K562 (cell line): Measurements from ENCODE around the gene ZNF319. TPM values are rescaled to one million over a fixed set of nuclear protein-coding genes. Genes with fewer than 3 reads are reported as not detected.

ENCODE experiments used
- ARID3B ChIP-seq: fragments of 250-450 bp; sonication (Bioruptor Pico); IDR thresholded peaks from 2 replicates; pipeline ENCODE4 v1.4.0; 2020; ENCODE audit warnings: borderline replicate concordance
- BRF2 ChIP-seq: IDR thresholded peaks from 3 replicates; pipeline ENCODE4 v1.6.1; 2011; ENCODE audit warnings: borderline replicate concordance, mild to moderate bottlenecking; ENCODE audit not compliant: insufficient read length, insufficient read depth
- DDX20 ChIP-seq: fragments of 450-650 bp; IDR thresholded peaks from 2 replicates; pipeline ENCODE4 v1.6.1; 2016; ENCODE audit warnings: missing genetic modification characterization, low read depth, mild to moderate bottlenecking, missing compliant biosample characterization, moderate library complexity
- GTF2A2 ChIP-seq: IDR thresholded peaks from 2 replicates; pipeline ENCODE4 v1.6.1; 2016; ENCODE audit warnings: mild to moderate bottlenecking, missing genetic modification characterization, missing compliant biosample characterization
- GTF2F1 ChIP-seq: IDR thresholded peaks from 2 replicates; pipeline ENCODE4 v1.6.1; 2011; ENCODE audit warnings: low read depth, low read length, improper control_type of control experiment
- HNRNPLL ChIP-seq: fragments of 200-400 bp; formaldehyde crosslinking; IDR thresholded peaks from 2 replicates; pipeline ENCODE4 v1.6.1; 2017; ENCODE audit warnings: low read length, low read depth, mild to moderate bottlenecking; ENCODE audit not compliant: poor library complexity, severe bottlenecking
- MEF2D ChIP-seq: conservative IDR thresholded peaks from 2 replicates; pipeline ENCODE4 v1.6.1; 2016; ENCODE audit warnings: low read depth, missing genetic modification characterization, missing compliant biosample characterization
- MEIS2 ChIP-seq: fragments of 450-650 bp; IDR thresholded peaks from 2 replicates; pipeline ENCODE4 v1.6.1; 2014; ENCODE audit warnings: mild to moderate bottlenecking; ENCODE audit not compliant: partially characterized antibody
- NKRF ChIP-seq: fragments of 450-650 bp; IDR thresholded peaks from 2 replicates; pipeline ENCODE4 v1.6.1; 2016; ENCODE audit warnings: borderline replicate concordance
- NRF1 ChIP-seq, 2 experiments: fragments of 450-650 bp; IDR thresholded peaks in 1 of 2; conservative IDR thresholded peaks in 1 of 2; 2 replicates each; pipeline ENCODE4 v1.6.1; 2014; ENCODE audit warnings: mild to moderate bottlenecking in 2 of 2
- POU5F1 ChIP-seq: fragments of 150-350 bp; IDR thresholded peaks from 2 replicates; pipeline ENCODE4 v1.6.1; 2014; ENCODE audit warnings: borderline replicate concordance, low read length, low read depth, mild to moderate bottlenecking; ENCODE audit not compliant: partially characterized antibody
- PRPF4 ChIP-seq: fragments of 200-400 bp; formaldehyde crosslinking; IDR thresholded peaks from one replicate; pipeline ENCODE4 v1.6.1; 2017; ENCODE audit warnings: low read length, low read depth, mild to moderate bottlenecking; ENCODE audit not compliant: insufficient read depth, poor library complexity, severe bottlenecking
- PTRF ChIP-seq: fragments of 450-650 bp; IDR thresholded peaks from 2 replicates; pipeline ENCODE4 v1.6.1; 2016; ENCODE audit warnings: mild to moderate bottlenecking, missing genetic modification characterization, missing compliant biosample characterization
- RHOXF2B ChIP-seq: fragments of 250-450 bp; sonication (Bioruptor Pico); conservative IDR thresholded peaks from 2 replicates; pipeline ENCODE4 v1.5.1; 2021
- STAG1 ChIP-seq: sonication (generic); formaldehyde crosslinking; IDR thresholded peaks from 2 replicates; pipeline ENCODE4 v1.5.0; 2020; ENCODE audit warnings: missing genetic modification reagents, borderline replicate concordance
- TAF7 ChIP-seq: fragments of 450-650 bp; IDR thresholded peaks from 2 replicates; pipeline ENCODE4 v1.6.1; 2016; ENCODE audit warnings: missing genetic modification characterization, missing compliant biosample characterization
- YBX1 ChIP-seq: fragments of 450-650 bp; IDR thresholded peaks from 2 replicates; pipeline ENCODE4 v1.7.1; 2016; ENCODE audit warnings: mild to moderate bottlenecking
- ZNF263 ChIP-seq: sonication (generic); formaldehyde crosslinking; IDR thresholded peaks from 2 replicates; pipeline ENCODE4 v1.8.0; 2022; ENCODE audit warnings: mild to moderate bottlenecking, missing genetic modification reagents, borderline replicate concordance
- polyA plus RNA-seq, 8 experiments: library from polyadenylated mRNA; depleted of rRNA in 4 of 8; stranded (reverse) in 5 of 8; unstranded in 3 of 8; fragments of >200 nt; fragmentation: Nextera tagmentation in 2 of 8; fragmentation: Illumina TruSeq in 1 of 8; extraction: Ambion mirVana in 2 of 8; extraction: Trizol in 1 of 8; gene quantifications; 2 replicates each; pipeline versions ENCODE4 v1.2.1 to v1.2.3, GENCODE V29; 2011 to 2014; ENCODE audit warnings: inconsistent platforms in 1 of 8, missing spikeins in 1 of 8
- total RNA-seq, 7 experiments: library from RNA; depleted of rRNA in 6 of 7; stranded (reverse); fragments of >200 nt in 6 of 7; fragmentation: Illumina TruSeq in 2 of 7; extraction: Trizol in 2 of 7; gene quantifications; 2 replicates each; pipeline versions ENCODE4 v1.2.1 to v1.2.3, GENCODE V29; 2011 to 2021; ENCODE audit warnings: low replicate concordance in 1 of 7
- TF ChIP-seq, protein P1 (sequence below): sonication (generic); formaldehyde crosslinking; IDR thresholded peaks from 2 replicates; pipeline ENCODE4 v1.8.1; 2023; ENCODE audit warnings: mild to moderate bottlenecking, missing genetic modification reagents
- TF ChIP-seq, protein P2 (sequence below): fragments of 250-450 bp; sonication (Bioruptor Pico); IDR thresholded peaks from 2 replicates; pipeline ENCODE4 v1.9.0; 2021; ENCODE audit warnings: mild to moderate bottlenecking

Gene ZNF319
- total and polyA plus RNA-seq, 9 of the 15 experiments (the other 6 are each of a cell fraction or from before 2014, with no cell fraction given), result 0.20 to 5.7 (median 1.4) TPM

- TF ChIP-seq GTF2F1 (0 out of 2 replicates have a peak, but pooled peaks have one; percentile 26), ZNF263 (CRISPR knock-in tag) (no peak), MEF2D (tag) (no peak), POU5F1 (no peak), NRF1 (conservative IDR thresholded peaks at IDR 0.05 in 1 of 2, IDR thresholded peaks at IDR 0.05 in 1 of 2) (peak; percentile 81 to 85), YBX1 (no peak), TAF7 (no peak), NKRF (peak; percentile 46; the same call in 1 of the 2 replicates), GTF2A2 (no peak), HNRNPLL (no peak), DDX20 (tag) (no peak), PRPF4 (no peak), BRF2 (no peak), PTRF (tag) (no peak), STAG1 (no peak), MEIS2 (no peak), ARID3B (CRISPR knock-in tag) (no peak), RHOXF2B (CRISPR knock-in tag) (no peak)
- TF ChIP-seq, protein P1, sequence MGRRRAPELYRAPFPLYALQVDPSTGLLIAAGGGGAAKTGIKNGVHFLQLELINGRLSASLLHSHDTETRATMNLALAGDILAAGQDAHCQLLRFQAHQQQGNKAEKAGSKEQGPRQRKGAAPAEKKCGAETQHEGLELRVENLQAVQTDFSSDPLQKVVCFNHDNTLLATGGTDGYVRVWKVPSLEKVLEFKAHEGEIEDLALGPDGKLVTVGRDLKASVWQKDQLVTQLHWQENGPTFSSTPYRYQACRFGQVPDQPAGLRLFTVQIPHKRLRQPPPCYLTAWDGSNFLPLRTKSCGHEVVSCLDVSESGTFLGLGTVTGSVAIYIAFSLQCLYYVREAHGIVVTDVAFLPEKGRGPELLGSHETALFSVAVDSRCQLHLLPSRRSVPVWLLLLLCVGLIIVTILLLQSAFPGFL (CRISPR knock-in tag), result no peak
- TF ChIP-seq, protein P2, sequence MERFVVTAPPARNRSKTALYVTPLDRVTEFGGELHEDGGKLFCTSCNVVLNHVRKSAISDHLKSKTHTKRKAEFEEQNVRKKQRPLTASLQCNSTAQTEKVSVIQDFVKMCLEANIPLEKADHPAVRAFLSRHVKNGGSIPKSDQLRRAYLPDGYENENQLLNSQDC (CRISPR knock-in tag), result no peak
Observed at GRCh38 chr16:58024486-58025350, 24.2 kb upstream of the ZNF319 start (continued).
